Hepatocyte (in vitro differentiated cells): ENCODE results near the gene CUL5.

Experiments
- CTCF ChIP-seq: fragments of 200-600 bp; sonication (generic); IDR thresholded peaks from 2 replicates; pipeline ENCODE4 v1.5.1; 2016; ENCODE audit warnings: antibody characterized with exemption, mild to moderate bottlenecking; ENCODE audit not compliant: poor library complexity
- EZH2phosphoT487 ChIP-seq: fragments of 200-600 bp; sonication (generic); IDR thresholded peaks from one replicate; pipeline ENCODE4 v1.6.1; 2018; ENCODE audit warnings: antibody characterized with exemption, mild to moderate bottlenecking, low read depth, moderate library complexity; ENCODE audit not compliant: unreplicated experiment, severe bottlenecking

DNA sequence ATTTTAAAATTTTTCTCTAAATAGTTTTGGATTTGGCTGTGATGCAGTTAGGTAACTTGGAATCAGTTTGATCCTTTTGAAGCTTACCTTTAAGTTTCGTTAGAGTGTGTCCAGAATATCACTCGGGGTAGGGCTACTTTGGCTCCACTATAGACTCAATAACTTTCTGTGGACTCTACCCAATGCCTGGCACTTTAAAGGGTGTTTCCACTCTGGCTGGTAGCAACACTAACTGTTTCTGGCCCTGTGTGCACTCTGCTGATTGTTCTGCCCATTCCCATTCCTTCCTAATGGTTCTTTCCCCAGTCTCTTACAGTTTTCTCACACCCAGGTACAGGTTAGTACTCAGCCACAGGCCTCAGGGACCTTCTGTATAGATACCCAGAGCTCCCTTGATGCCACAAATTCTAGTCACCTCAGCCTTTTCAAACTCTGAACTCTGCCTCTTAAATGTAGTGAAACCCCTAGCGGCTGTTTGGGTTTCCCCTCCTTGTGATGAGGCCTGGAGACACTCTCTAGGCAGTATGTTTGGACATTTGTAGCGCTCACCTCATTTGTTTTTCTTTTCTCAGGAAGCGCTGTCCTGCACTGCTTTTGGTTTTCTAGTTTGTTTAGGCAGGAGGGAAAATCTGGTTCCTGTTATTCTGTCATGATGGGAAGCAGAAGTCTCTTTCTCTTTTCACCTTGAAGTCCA lies 16.8 kb downstream of the CUL5 start:
- TF ChIP-seq CTCF = no peak
- no peak for TF ChIP-seq EZH2phosphoT487
